Bronchial epithelial cell (primary cell): Measurements from ENCODE around the gene OR8H1. TPM values are rescaled to one million over a fixed set of nuclear protein-coding genes. Genes with fewer than 3 reads are reported as not detected.

ENCODE experiments used
- DNase-seq: peaks from one replicate; pipeline ENCODE4 v3.0.0-alpha.2; 2010; ENCODE audit warnings: low read depth
- FAIRE-seq: peaks from 2 replicates; lab custom pipeline; 2011; peaks lifted over from hg19 to GRCh38; lab: Jason Lieb, UNC
- H3K27me3 ChIP-seq: 2 replicates; pipeline ENCODE4 v1.5.1; 2011; ENCODE audit warnings: low read length; ENCODE audit not compliant: control insufficient read depth, insufficient read depth
- H3K36me3 ChIP-seq: 2 replicates; pipeline ENCODE4 v1.5.1; 2011; ENCODE audit warnings: low read length; ENCODE audit not compliant: control insufficient read depth, insufficient read depth
- H3K4me3 ChIP-seq: 2 replicates; pipeline ENCODE4 v1.5.1; 2011; ENCODE audit warnings: mild to moderate bottlenecking, low read depth, low read length, control low read depth
- total RNA-seq: library from RNA; depleted of rRNA; stranded (reverse); fragments of >200 nt; gene quantifications from 2 replicates; pipeline ENCODE4 v1.2.1, GENCODE V29; 2014
- TF ChIP-seq, protein P1 (sequence below): IDR thresholded peaks from 2 replicates; pipeline ENCODE4 v1.5.1; 2011; ENCODE audit warnings: mild to moderate bottlenecking, moderate library complexity, low read length, control low read depth, inconsistent platforms; ENCODE audit not compliant: insufficient read depth, severe bottlenecking

Gene OR8H1, protein sequence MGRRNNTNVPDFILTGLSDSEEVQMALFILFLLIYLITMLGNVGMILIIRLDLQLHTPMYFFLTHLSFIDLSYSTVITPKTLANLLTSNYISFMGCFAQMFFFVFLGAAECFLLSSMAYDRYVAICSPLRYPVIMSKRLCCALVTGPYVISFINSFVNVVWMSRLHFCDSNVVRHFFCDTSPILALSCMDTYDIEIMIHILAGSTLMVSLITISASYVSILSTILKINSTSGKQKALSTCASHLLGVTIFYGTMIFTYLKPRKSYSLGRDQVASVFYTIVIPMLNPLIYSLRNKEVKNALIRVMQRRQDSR
- not detected in 2 replicates for total RNA-seq

DNA sequence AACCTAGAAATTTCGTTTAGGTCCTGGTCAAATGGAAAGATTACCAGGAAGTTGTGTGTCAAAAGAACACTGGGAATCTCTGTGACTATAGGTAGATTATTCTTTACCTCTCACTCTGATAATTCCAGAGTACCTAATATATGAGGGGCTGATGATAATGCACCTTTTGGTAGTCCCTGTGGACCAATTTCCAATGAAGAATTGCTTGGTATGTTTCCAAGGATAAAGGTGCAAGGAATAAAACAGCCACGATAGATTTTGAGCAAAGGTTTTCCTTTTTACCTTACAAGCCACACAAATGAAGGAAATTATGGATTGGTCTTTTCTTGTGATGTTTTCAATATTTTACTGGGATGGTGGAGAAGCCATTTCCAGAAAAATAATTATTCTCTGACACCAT, at the start of gene OR8H1:
TSS of gene OR8H1 (minus strand) at position 101 of the 400 bp plus-strand sequence. CDS start 1,192 bp downstream, outside the sequence.
- TF ChIP-seq, protein P1, sequence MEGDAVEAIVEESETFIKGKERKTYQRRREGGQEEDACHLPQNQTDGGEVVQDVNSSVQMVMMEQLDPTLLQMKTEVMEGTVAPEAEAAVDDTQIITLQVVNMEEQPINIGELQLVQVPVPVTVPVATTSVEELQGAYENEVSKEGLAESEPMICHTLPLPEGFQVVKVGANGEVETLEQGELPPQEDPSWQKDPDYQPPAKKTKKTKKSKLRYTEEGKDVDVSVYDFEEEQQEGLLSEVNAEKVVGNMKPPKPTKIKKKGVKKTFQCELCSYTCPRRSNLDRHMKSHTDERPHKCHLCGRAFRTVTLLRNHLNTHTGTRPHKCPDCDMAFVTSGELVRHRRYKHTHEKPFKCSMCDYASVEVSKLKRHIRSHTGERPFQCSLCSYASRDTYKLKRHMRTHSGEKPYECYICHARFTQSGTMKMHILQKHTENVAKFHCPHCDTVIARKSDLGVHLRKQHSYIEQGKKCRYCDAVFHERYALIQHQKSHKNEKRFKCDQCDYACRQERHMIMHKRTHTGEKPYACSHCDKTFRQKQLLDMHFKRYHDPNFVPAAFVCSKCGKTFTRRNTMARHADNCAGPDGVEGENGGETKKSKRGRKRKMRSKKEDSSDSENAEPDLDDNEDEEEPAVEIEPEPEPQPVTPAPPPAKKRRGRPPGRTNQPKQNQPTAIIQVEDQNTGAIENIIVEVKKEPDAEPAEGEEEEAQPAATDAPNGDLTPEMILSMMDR, result no peak
- Histone ChIP-seq H3K27me3 (no peaks in the 10 kb centered on the region), H3K36me3 (no peaks in the 10 kb centered on the region), H3K4me3 (no peak within 1 kb of the TSS)
- FAIRE-seq, result no peak
- DNase-seq, result no peak

DNA sequence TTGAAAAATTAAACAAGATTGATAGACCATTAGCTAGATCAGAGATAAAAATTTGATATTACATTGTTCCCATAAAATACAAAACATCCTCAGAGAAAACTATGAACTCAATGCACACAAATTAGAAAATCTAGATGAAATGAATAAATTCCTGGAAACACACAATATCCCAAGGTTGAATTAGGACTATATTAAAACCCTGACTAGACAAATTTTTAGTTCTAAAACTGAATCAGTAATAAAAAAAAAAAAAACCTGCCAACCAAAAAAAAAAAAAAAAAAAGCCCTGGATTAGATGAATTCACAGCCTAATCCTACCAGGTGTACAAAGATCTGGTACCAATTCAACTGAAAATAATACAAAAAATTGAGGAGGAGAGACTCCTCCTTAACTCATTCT, 48.2 kb upstream of the OR8H1 start:
- no peak overlapping the region for H3K4me3 ChIP-seq
- no peaks in the 10 kb centered on the region for H3K36me3 ChIP-seq
- FAIRE-seq (no peak), DNase-seq (no peak)
- H3K27me3 ChIP-seq, result no peaks in the 10 kb centered on the region
- TF ChIP-seq, protein P1, result no peak

DNA sequence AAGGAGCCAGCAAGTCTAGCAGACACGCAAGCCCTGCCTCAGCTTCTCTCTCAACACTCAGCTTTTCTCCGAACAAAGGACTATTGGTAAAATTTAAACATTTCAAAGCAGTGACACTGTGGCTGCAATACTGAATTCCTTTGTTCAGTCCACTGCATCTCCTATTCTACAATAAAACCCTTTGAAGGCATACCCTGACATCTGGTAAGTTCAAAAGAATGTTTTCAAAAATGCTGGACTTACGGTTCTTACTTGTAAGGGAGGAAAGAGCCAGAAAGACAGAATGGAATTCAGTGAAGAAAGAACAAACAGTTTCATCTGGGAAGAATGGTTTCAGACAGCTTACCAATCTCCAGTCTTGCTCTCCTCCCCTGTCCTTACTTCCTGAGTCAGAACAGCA, 41.1 kb upstream of the OR8H1 start:
- DNase-seq, result no peak
- Histone ChIP-seq H3K27me3 (no peaks in the 10 kb centered on the region), H3K4me3 (no peak overlapping the region), H3K36me3 (no peaks in the 10 kb centered on the region)
- TF ChIP-seq, protein P1, result no peak
- FAIRE-seq, result no peak

DNA sequence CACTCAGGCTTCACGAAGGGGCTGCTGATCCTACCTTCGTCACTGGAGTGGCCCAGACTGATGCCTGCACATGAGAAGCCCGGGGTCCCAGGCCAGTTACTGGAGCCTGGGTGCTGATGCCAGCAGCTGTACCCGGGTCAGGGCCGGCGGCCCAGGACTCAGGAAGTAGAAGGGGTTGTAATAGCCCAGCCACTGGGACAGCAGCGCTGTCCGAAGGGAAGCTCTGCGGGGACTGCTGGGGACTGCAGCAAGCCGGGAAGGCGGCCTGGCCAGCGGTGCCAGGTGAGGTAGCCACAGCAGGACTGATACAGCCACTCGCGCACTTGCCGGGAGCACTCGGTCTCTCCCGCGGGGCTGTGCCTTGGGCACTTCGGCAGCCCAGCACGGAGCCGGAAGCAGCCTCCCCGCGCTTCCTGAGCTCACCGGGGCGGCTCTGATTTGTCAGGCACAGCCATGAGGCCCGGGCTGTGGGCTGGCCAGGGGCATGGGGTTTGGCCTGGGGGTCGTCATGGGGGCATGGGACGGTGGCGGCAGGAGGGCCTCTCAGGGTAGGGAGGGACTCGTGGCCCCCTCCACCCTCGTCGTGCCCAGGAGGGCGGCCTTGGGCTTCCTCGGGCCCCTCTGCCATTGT, 39.9 kb upstream of the OR8H1 start:
- no peak overlapping the region for H3K4me3 ChIP-seq
- TF ChIP-seq, protein P1, result no peak
- no peaks in the 10 kb centered on the region for H3K36me3 ChIP-seq
- no peaks in the 10 kb centered on the region for H3K27me3 ChIP-seq
- FAIRE-seq, result no peak
- DNase-seq, result no peak

DNA sequence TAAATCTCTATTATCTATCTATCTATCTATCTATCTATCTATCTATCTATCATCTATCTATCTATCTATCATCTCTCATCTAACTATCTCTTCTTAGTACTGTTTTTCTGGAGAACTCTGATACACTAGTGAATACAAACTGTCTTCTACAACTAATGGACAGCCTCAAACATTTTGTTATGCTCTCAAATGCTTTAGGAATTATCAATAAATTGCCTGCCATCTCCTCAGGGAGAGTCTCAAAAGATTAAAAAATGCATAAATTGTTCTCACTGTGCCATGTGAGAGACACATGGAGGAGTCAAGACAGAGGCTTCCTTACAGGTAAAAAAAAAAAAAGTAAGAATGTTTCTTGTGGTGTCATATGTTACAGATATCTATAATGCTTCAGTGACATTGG, 22.8 kb upstream of the OR8H1 start, which contains the start of gene OR8K3:
TSS of gene OR8K3 (plus strand) at position 301 of the 400 bp plus-strand sequence. CDS start 3,163 bp downstream, outside the sequence.
- TF ChIP-seq, protein P1, result no peak
- no peaks in the 10 kb centered on the region for H3K27me3 ChIP-seq
- DNase-seq (no peak), FAIRE-seq (no peak)
- H3K4me3 ChIP-seq, result no peak within 1 kb of the TSS
- no peaks in the 10 kb centered on the region for H3K36me3 ChIP-seq

DNA sequence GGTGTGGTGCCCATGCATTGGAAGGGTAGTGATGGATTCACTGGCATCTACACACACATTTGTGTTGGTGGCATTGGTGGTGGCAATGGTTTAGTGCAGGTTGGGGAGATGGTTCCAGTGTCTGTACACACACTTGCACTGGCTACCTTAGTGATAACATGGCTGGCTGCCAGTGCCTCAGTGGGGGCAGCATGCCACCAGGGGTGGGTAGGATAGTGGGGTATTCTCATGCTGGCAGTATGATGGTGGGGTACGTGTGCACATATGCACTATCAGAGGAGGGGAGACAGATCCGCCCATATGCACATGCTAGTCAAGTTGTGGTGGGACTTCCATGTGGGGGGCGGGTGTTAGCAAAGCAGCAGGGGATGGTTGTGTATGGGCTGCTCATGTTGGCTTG, 15.8 kb upstream of the OR8H1 start:
- Histone ChIP-seq H3K36me3 (no peaks in the 10 kb centered on the region), H3K4me3 (no peak overlapping the region), H3K27me3 (no peaks in the 10 kb centered on the region)
- FAIRE-seq, result no peak
- TF ChIP-seq, protein P1, result no peak
- no peak for DNase-seq
